ENCODE measurements around the gene TMOD3. TPM values are rescaled to one million over a fixed set of nuclear protein-coding genes. Genes with fewer than 3 reads are reported as not detected.

Gene TMOD3
- total RNA-seq, 1 experiment from 2014 or later, result 54.4 TPM

GRCh38 chr15:51888593-51889195 is 59.2 kb downstream of the TMOD3 start:
- no peak for DNase-seq
- BruUV-seq (replicated peaks), result no TSS peak
- Mint-ChIP-seq H3K27me3 (ENCODE audit: insufficient read depth, unreplicated experiment) (no peaks in the 10 kb centered on the region), H3K36me3 (ENCODE audit: insufficient read depth, unreplicated experiment) (peaks cover 44% of the 10 kb centered on the region), H3K27ac (ENCODE audit: unreplicated experiment) (no peak overlapping the region), H3K4me1 (ENCODE audit: low read depth, unreplicated experiment) (no peaks in the 10 kb centered on the region), H3K4me3 (ENCODE audit: unreplicated experiment) (no peak overlapping the region), H3K9me3 (ENCODE audit: unreplicated experiment) (no peaks in the 10 kb centered on the region)
- POLR2A ChIA-PET, result no interaction called here
- CTCF ChIA-PET, result interaction anchor here (0.6 to 1.5 kb wide), 7 partner anchors 10 to 352 kb away, joined by 3 to 7 read pairs (median 3); no protein-coding TSS in a partner anchor
- Histone ChIP-seq H3K4me3 (ENCODE audit: low read depth, low read length) (no peak overlapping the region), H3K36me3 (ENCODE audit: control insufficient read depth, insufficient read depth, low read length) (no peaks in the 10 kb centered on the region), H3K4me1 (peaks cover 8% of the 10 kb centered on the region; the same call in 1 of the 2 replicates), H3K9me3 (no peaks in the 10 kb centered on the region), H3K27me3 (replicated peaks; ENCODE audit: control insufficient read depth, insufficient read depth, low read length) (no peaks in the 10 kb centered on the region)
- intact Hi-C loops (cut with micrococcal nuclease; ENCODE audit: unreplicated experiment), result loop anchor here (1.0 kb wide), 1 partner anchor 19 kb away; no protein-coding TSS in a partner anchor
- TF ChIP-seq CTCF (IDR thresholded peaks at IDR 0.05; ENCODE audit: insufficient read depth in 1 of 2, low read depth in 1 of 2, low read length in 1 of 2, severe bottlenecking in 1 of 2, unreplicated experiment in 1 of 2), result peak; percentile 44 to 69

GRCh38 chr15:51889486-51889885 is 60.0 kb downstream of the TMOD3 start:
- CTCF ChIA-PET, result interaction anchor here (1.0 kb wide), 1 partner anchor 28 kb away, joined by 5 read pairs; no protein-coding TSS in a partner anchor
- H3K36me3 Mint-ChIP-seq (ENCODE audit: insufficient read depth, unreplicated experiment), result peaks cover 43% of the 10 kb centered on the region
- peaks cover 8% of the 10 kb centered on the region; the same call in 1 of the 2 replicates for H3K4me1 ChIP-seq
- intact Hi-C loops (cut with micrococcal nuclease; ENCODE audit: unreplicated experiment), result no loop called here
- no peak overlapping the region for H3K4me3 ChIP-seq (ENCODE audit: low read depth, low read length)
- BruUV-seq (replicated peaks), result no TSS peak
- no peaks in the 10 kb centered on the region for H3K9me3 ChIP-seq
- no peak overlapping the region for H3K4me3 Mint-ChIP-seq (ENCODE audit: unreplicated experiment)
- DNase-seq, result no peak
- H3K36me3 ChIP-seq (ENCODE audit: control insufficient read depth, insufficient read depth, low read length), result no peaks in the 10 kb centered on the region
- no peaks in the 10 kb centered on the region for H3K4me1 Mint-ChIP-seq (ENCODE audit: low read depth, unreplicated experiment)
- no peaks in the 10 kb centered on the region for H3K9me3 Mint-ChIP-seq (ENCODE audit: unreplicated experiment)
- no peak for TF ChIP-seq CTCF (IDR thresholded peaks at IDR 0.05; ENCODE audit: insufficient read depth in 1 of 2, low read depth in 1 of 2, low read length in 1 of 2, severe bottlenecking in 1 of 2, unreplicated experiment in 1 of 2)
- H3K27ac Mint-ChIP-seq (ENCODE audit: unreplicated experiment), result no peak overlapping the region
- no peaks in the 10 kb centered on the region for H3K27me3 Mint-ChIP-seq (ENCODE audit: insufficient read depth, unreplicated experiment)
- POLR2A ChIA-PET, result no interaction called here
- no peaks in the 10 kb centered on the region for H3K27me3 ChIP-seq (replicated peaks; ENCODE audit: control insufficient read depth, insufficient read depth, low read length)

GRCh38 chr15:51904421-51904820 is 75.0 kb downstream of the TMOD3 start:
- Histone ChIP-seq H3K36me3 (ENCODE audit: control insufficient read depth, insufficient read depth, low read length) (no peaks in the 10 kb centered on the region), H3K4me3 (ENCODE audit: low read depth, low read length) (no peak overlapping the region), H3K4me1 (peaks cover 19% of the 10 kb centered on the region), H3K27me3 (replicated peaks; ENCODE audit: control insufficient read depth, insufficient read depth, low read length) (no peaks in the 10 kb centered on the region), H3K9me3 (no peaks in the 10 kb centered on the region)
- intact Hi-C loops (cut with micrococcal nuclease; ENCODE audit: unreplicated experiment), result no loop called here
- H3K36me3 Mint-ChIP-seq (ENCODE audit: insufficient read depth, unreplicated experiment), result peaks cover 75% of the 10 kb centered on the region
- H3K4me3 Mint-ChIP-seq (ENCODE audit: unreplicated experiment), result no peak overlapping the region
- no peaks in the 10 kb centered on the region for H3K9me3 Mint-ChIP-seq (ENCODE audit: unreplicated experiment)
- H3K4me1 Mint-ChIP-seq (ENCODE audit: low read depth, unreplicated experiment), result peaks cover 9% of the 10 kb centered on the region
- peak overlapping the region; percentile 27 for H3K27ac Mint-ChIP-seq (ENCODE audit: unreplicated experiment)
- POLR2A ChIA-PET, result no interaction called here
- CTCF ChIA-PET, result interaction anchor here (1.4 kb wide), 1 partner anchor 16 kb away, joined by 3 read pairs; no protein-coding TSS in a partner anchor
- BruUV-seq (replicated peaks), result no TSS peak
- no peak for TF ChIP-seq CTCF (IDR thresholded peaks at IDR 0.05; ENCODE audit: insufficient read depth in 1 of 2, low read depth in 1 of 2, low read length in 1 of 2, severe bottlenecking in 1 of 2, unreplicated experiment in 1 of 2)
- no peak for DNase-seq
- no peaks in the 10 kb centered on the region for H3K27me3 Mint-ChIP-seq (ENCODE audit: insufficient read depth, unreplicated experiment)

Measured in Caco-2 (cell line).